ENCODE measurements around the gene PTPRM. TPM values are rescaled to one million over a fixed set of nuclear protein-coding genes. Genes with fewer than 3 reads are reported as not detected.

The PTPRM gene
- total and polyA plus RNA-seq, 12 donors, result 31.7 to 116 (median 61.2) TPM

DNA sequence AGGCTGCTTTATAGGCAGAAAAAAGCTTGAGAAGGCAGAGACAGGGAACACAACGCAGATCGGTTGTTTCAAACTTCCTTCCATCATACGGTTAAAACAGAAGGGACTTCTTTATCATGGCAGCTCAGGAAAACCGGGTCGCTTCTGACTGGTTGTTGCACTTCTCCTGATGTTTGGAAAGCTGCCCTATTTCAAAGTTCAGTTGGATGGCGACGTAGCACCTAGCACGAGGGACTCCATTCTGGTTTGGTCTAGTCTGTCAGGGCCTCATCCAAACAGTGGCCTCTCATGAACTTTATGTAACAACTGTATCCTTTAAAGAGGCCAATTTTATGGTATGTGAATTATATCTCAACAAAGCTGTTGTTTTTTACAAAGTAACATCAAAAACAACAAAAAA lies 832.0 kb downstream of the PTPRM start:
- WGBS, 4 donors, result 91 to 95% (median 94%) methylated on average over 8 of the region's 8 CpGs
- no peaks in the 10 kb centered on the region for H3K4me1 ChIP-seq (replicated peaks in 1 of 2)
- no peak for DNase-seq

DNA sequence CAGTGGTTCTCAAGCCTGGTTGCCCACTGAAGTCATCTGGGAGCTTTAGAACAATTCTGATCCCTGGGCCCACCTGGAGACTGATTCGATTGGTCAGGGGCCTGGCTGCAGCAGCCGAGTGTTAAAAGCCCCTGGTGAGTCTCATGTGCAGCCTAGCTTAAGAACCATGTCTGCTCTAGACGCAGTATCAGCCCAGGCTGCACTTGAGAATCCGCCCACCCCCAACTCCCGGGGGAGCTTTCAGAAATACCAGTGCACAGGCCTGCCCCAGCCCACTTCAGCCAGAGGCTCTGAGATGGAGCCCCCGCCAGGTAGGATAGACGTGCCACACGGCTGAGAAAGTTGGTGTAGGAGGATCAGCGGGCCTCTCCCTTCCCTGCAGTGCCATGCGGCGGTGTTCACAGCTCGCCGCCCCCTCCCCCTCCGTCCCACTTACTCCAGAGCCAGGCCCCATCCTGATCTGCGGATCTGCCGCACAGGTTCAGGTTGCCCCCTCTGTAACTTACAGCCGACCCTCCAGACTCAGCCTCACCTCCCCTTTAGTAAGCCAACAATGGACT lies 833.2 kb downstream of the PTPRM start:
- DNase-seq, result peak in 1 of 7 donors; percentile 23
- no peaks in the 10 kb centered on the region for H3K36me3 ChIP-seq (replicated peaks in 1 of 2)
- WGBS, 4 donors, result 91 to 99% (median 94%) methylated on average over 10 to 17 of the region's 17 CpGs

More for the DNA sequence above, 832.0 kb downstream of the PTPRM start:
- Histone ChIP-seq H3K27ac (no peak overlapping the region), H3K9me3 (replicated peaks in 1 of 3) (no peaks in the 10 kb centered on the region), H3K36me3 (replicated peaks in 1 of 2) (no peaks in the 10 kb centered on the region), H3K4me3 (no peak overlapping the region), H3K27me3 (no peaks in the 10 kb centered on the region)
- no peak for TF ChIP-seq POLR2A (IDR thresholded peaks at IDR 0.05)
- TF ChIP-seq, protein P1, sequence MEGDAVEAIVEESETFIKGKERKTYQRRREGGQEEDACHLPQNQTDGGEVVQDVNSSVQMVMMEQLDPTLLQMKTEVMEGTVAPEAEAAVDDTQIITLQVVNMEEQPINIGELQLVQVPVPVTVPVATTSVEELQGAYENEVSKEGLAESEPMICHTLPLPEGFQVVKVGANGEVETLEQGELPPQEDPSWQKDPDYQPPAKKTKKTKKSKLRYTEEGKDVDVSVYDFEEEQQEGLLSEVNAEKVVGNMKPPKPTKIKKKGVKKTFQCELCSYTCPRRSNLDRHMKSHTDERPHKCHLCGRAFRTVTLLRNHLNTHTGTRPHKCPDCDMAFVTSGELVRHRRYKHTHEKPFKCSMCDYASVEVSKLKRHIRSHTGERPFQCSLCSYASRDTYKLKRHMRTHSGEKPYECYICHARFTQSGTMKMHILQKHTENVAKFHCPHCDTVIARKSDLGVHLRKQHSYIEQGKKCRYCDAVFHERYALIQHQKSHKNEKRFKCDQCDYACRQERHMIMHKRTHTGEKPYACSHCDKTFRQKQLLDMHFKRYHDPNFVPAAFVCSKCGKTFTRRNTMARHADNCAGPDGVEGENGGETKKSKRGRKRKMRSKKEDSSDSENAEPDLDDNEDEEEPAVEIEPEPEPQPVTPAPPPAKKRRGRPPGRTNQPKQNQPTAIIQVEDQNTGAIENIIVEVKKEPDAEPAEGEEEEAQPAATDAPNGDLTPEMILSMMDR (IDR thresholded peaks at IDR 0.05), result no peak
- intact Hi-C loops (cut with DNase I), result no loop called here

DNA sequence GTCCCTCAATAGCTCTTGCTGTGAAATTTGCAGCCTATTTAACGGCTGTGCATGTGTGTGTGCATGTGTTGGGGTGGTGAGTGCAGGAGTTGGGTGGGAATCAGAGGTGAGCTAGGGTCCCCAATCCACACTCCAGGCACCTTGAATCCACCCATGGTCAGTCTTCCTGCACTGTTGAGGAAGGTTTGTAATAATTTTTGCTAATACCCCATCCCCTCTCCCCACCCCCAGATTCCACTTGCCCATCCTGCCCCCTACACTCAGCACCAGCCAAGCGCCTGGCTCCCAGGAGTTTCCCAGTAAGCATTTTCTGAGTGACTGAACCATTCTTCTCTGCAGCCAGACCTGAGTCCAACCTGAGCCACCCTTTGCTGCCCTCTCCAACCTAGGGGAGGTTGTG lies 833.7 kb downstream of the PTPRM start:
- H3K4me1 ChIP-seq (replicated peaks in 1 of 2), result no peaks in the 10 kb centered on the region
- no peaks in the 10 kb centered on the region for H3K9me3 ChIP-seq (replicated peaks in 1 of 3)
- no peak for DNase-seq
- 44 to 79% (median 73%) methylated on average over 2 of the region's 2 CpGs for WGBS, 4 donors
- intact Hi-C loops (cut with DNase I), result no loop called here
- TF ChIP-seq POLR2A (IDR thresholded peaks at IDR 0.05), result no peak
- TF ChIP-seq, protein P1 (IDR thresholded peaks at IDR 0.05), result no peak
- H3K27ac ChIP-seq, result no peak overlapping the region
- H3K4me3 ChIP-seq, result no peak overlapping the region
- H3K36me3 ChIP-seq (replicated peaks in 1 of 2), result no peaks in the 10 kb centered on the region
- no peaks in the 10 kb centered on the region for H3K27me3 ChIP-seq

More for the DNA sequence above, 833.2 kb downstream of the PTPRM start:
- TF ChIP-seq POLR2A (IDR thresholded peaks at IDR 0.05), result no peak
- TF ChIP-seq, protein P1 (IDR thresholded peaks at IDR 0.05), result no peak
- Histone ChIP-seq H3K9me3 (replicated peaks in 1 of 3) (no peaks in the 10 kb centered on the region), H3K4me3 (no peak overlapping the region), H3K27ac (no peak overlapping the region), H3K27me3 (no peaks in the 10 kb centered on the region), H3K4me1 (replicated peaks in 1 of 2) (no peaks in the 10 kb centered on the region)
- intact Hi-C loops (cut with DNase I), result no loop called here

DNA sequence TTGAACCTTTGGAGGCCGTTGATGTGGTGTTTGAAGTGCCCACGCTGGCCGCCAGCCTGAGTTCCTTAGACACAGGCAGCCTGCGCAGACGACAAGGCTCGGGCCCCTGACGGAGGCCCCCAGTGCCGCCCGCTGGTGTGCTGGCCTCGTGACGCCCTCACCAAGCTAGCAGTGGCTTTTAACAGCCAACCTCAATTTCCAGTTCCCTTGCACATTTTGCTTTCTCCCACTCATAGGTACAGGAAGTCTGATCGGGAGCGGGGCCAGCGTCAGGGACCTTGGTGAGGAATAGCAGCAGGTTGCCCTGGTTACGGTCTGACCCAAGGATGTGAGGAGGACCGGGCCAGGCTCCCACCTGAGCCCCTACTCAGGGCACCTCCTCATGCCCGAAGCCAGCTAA lies 834.5 kb downstream of the PTPRM start:
- Histone ChIP-seq H3K9me3 (replicated peaks in 1 of 3) (no peaks in the 10 kb centered on the region), H3K4me3 (no peak overlapping the region), H3K4me1 (replicated peaks in 1 of 2) (no peaks in the 10 kb centered on the region), H3K27me3 (no peaks in the 10 kb centered on the region), H3K27ac (no peak overlapping the region), H3K36me3 (replicated peaks in 1 of 2) (no peaks in the 10 kb centered on the region)
- 93 to 97% (median 95%) methylated on average over 11 to 17 of the region's 17 CpGs for WGBS, 4 donors
- intact Hi-C loops (cut with DNase I), result no loop called here
- TF ChIP-seq, protein P1 (IDR thresholded peaks at IDR 0.05), result no peak
- TF ChIP-seq POLR2A (IDR thresholded peaks at IDR 0.05), result no peak
- peak in 1 of 7 donors; percentile 41 for DNase-seq
